ENCODE data around the gene ADCY7. TPM values are rescaled to one million over a fixed set of nuclear protein-coding genes. Genes with fewer than 3 reads are reported as not detected.

The ADCY7 gene
- total and polyA plus RNA-seq, 2 donors (not counting 1 experiment from before 2014, with no cell fraction given): 9.9 to 34.0 TPM

DNA sequence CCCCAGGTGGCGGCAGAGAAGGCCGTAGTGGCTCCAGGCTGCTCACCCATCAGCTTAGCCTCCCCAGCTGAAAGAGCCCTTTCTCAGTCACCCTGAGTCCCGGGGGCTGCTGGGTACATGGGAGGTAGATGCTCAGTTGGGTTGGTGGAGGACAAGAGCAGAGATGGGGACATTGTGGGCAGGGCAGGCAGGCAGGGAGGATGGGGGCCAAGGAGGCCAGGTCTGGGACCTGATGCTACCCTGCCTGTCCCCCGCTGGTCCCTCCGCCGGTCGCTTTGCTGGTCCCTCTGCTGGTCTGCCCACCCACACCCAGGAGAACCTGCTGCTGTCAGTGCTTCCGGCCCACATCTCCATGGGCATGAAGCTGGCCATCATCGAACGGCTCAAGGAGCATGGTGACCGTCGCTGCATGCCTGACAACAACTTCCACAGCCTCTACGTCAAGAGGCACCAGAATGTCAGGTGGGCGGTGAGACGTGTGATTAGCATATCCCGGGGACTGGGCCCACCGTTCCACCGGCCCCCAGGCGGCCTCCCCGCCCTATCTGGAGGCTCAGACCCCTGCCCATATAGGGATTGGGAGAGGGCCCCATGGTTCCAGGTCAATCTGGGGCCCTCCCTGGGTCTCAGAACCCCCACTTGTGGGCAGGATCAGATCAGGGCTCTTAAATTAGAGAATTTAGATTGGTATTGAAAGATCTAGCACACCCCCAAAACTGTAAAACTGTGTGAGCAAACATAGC, 26.9 kb downstream of the ADCY7 start:
- Histone ChIP-seq H3K79me2 (ENCODE audit: control insufficient read depth, insufficient read depth, low read length) (no peaks in the 10 kb centered on the region), H3K36me3 (ENCODE audit: control insufficient read depth, insufficient read depth, low read length) (peaks cover 2% of the 10 kb centered on the region), H3K4me3 (replicated peaks in 1 of 4; ENCODE audit: control extremely low read depth in 1 of 4, insufficient read depth in 1 of 4, low read depth in 3 of 4, low read length in 4 of 4) (no peak overlapping the region), H3K4me1 (ENCODE audit: control insufficient read depth, extremely low read depth, insufficient read depth, low read length) (no peaks in the 10 kb centered on the region), H3K9me3 (ENCODE audit: control insufficient read depth, insufficient read depth, low read depth, low read length) (no peaks in the 10 kb centered on the region), H3K27ac (ENCODE audit: insufficient read depth, low read length) (no peak overlapping the region), H3K9ac (ENCODE audit: insufficient read depth, low read length) (no peak overlapping the region), H3K27me3 (ENCODE audit: control insufficient read depth, insufficient read depth, low read length) (no peaks in the 10 kb centered on the region), H2AFZ (ENCODE audit: low read length) (no peak overlapping the region), H4K20me1 (ENCODE audit: control insufficient read depth, extremely low read depth, insufficient read depth, low read length) (no peaks in the 10 kb centered on the region), H3K4me2 (ENCODE audit: extremely low read depth, insufficient read depth, low read length) (no peak overlapping the region)
- TF ChIP-seq, protein P1, sequence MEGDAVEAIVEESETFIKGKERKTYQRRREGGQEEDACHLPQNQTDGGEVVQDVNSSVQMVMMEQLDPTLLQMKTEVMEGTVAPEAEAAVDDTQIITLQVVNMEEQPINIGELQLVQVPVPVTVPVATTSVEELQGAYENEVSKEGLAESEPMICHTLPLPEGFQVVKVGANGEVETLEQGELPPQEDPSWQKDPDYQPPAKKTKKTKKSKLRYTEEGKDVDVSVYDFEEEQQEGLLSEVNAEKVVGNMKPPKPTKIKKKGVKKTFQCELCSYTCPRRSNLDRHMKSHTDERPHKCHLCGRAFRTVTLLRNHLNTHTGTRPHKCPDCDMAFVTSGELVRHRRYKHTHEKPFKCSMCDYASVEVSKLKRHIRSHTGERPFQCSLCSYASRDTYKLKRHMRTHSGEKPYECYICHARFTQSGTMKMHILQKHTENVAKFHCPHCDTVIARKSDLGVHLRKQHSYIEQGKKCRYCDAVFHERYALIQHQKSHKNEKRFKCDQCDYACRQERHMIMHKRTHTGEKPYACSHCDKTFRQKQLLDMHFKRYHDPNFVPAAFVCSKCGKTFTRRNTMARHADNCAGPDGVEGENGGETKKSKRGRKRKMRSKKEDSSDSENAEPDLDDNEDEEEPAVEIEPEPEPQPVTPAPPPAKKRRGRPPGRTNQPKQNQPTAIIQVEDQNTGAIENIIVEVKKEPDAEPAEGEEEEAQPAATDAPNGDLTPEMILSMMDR (conservative IDR thresholded peaks at IDR 0.05 in 1 of 2, IDR thresholded peaks at IDR 0.05 in 1 of 2; ENCODE audit: low read depth in 1 of 2, low read length in 2 of 2): no peak
- TF ChIP-seq EZH2 (IDR thresholded peaks at IDR 0.05; ENCODE audit: low read length, missing control alignments): no peak
- DNase-seq (ENCODE audit: low read depth in 2 of 2): no peak

DNA sequence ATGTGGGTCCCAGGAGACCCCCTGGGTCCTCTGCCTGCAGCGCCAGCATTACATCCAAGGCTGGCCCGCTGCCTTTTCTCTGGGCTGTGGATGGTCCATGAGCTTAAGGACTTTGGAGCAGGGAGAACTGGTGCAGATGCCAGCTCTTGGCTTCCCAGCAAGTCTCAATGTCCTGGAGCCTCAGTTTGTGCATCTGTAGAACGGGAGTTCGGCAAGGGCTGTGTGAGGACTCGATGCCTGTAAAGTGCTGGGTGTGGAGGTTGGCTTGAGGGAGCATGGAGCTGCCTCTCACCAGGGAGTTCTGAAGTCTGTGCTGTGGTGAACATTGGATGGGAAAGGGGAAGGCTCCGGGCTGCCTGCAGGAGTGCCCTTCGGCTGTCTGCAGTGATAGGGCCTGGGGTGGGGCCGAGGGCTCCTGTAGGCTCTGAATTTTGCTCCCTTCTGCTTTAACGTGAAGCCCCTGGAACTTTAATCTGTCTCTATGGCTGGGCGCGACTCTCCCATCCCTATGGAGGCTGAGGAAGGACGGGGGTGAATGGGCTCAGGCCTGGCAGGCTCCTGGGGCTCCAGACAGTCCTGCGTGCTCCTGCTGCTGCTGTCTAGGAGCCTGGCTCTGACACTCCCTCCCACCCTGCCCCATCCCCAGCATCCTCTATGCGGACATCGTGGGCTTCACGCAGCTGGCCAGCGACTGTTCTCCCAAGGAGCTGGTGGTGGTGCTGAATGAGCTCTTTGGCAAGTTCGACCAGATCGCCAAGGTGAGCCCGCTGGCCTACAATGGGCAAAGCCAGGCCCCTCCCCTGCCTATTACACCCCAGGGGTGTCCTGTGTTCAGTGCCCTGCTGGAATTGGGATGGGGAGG, 27.9 kb downstream of the ADCY7 start:
- H3K9me3 ChIP-seq (ENCODE audit: control insufficient read depth, insufficient read depth, low read depth, low read length): no peaks in the 10 kb centered on the region
- H3K27me3 ChIP-seq (ENCODE audit: control insufficient read depth, insufficient read depth, low read length): no peaks in the 10 kb centered on the region
- no peak overlapping the region for H3K4me2 ChIP-seq (ENCODE audit: extremely low read depth, insufficient read depth, low read length)
- TF ChIP-seq EZH2 (IDR thresholded peaks at IDR 0.05; ENCODE audit: low read length, missing control alignments): no peak
- TF ChIP-seq, protein P1 (conservative IDR thresholded peaks at IDR 0.05 in 1 of 2, IDR thresholded peaks at IDR 0.05 in 1 of 2; ENCODE audit: low read depth in 1 of 2, low read length in 2 of 2): no peak
- no peak overlapping the region for H2AFZ ChIP-seq (ENCODE audit: low read length)
- no peak overlapping the region for H3K27ac ChIP-seq (ENCODE audit: insufficient read depth, low read length)
- H3K4me1 ChIP-seq (ENCODE audit: control insufficient read depth, extremely low read depth, insufficient read depth, low read length): no peaks in the 10 kb centered on the region
- no peak overlapping the region for H3K4me3 ChIP-seq (replicated peaks in 1 of 4; ENCODE audit: control extremely low read depth in 1 of 4, insufficient read depth in 1 of 4, low read depth in 3 of 4, low read length in 4 of 4)
- DNase-seq (ENCODE audit: low read depth in 2 of 2): no peak
- no peaks in the 10 kb centered on the region for H4K20me1 ChIP-seq (ENCODE audit: control insufficient read depth, extremely low read depth, insufficient read depth, low read length)
- H3K79me2 ChIP-seq (ENCODE audit: control insufficient read depth, insufficient read depth, low read length): no peaks in the 10 kb centered on the region
- no peak overlapping the region for H3K9ac ChIP-seq (ENCODE audit: insufficient read depth, low read length)
- peaks cover 2% of the 10 kb centered on the region for H3K36me3 ChIP-seq (ENCODE audit: control insufficient read depth, insufficient read depth, low read length)

DNA sequence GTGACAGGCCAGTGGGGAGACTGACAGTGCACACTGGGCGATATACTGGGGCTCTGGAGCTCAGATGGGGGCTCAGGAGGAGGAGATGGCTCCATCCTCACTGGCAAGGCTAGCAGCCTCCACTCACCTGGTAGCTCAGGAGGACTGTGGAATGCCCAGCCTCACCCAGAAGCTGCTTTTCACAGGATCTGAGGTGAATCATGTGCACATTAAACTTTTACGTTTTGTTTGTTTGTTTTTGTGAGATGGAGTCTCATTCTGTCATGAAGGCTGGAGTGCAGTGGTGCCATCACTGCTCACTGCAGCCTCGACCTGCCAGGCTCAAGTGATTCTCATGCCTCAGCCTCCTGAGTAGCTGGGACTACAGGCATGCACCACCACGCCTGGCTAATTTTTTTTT, 28.6 kb downstream of the ADCY7 start:
- Histone ChIP-seq H4K20me1 (ENCODE audit: control insufficient read depth, extremely low read depth, insufficient read depth, low read length) (no peaks in the 10 kb centered on the region), H3K4me2 (ENCODE audit: extremely low read depth, insufficient read depth, low read length) (no peak overlapping the region), H3K9ac (ENCODE audit: insufficient read depth, low read length) (no peak overlapping the region), H3K27me3 (ENCODE audit: control insufficient read depth, insufficient read depth, low read length) (no peaks in the 10 kb centered on the region), H3K4me1 (ENCODE audit: control insufficient read depth, extremely low read depth, insufficient read depth, low read length) (no peaks in the 10 kb centered on the region), H3K27ac (ENCODE audit: insufficient read depth, low read length) (no peak overlapping the region), H3K79me2 (ENCODE audit: control insufficient read depth, insufficient read depth, low read length) (no peaks in the 10 kb centered on the region), H2AFZ (ENCODE audit: low read length) (no peak overlapping the region), H3K36me3 (ENCODE audit: control insufficient read depth, insufficient read depth, low read length) (peaks cover 2% of the 10 kb centered on the region), H3K4me3 (replicated peaks in 1 of 4; ENCODE audit: control extremely low read depth in 1 of 4, insufficient read depth in 1 of 4, low read depth in 3 of 4, low read length in 4 of 4) (no peak overlapping the region), H3K9me3 (ENCODE audit: control insufficient read depth, insufficient read depth, low read depth, low read length) (no peaks in the 10 kb centered on the region)
- DNase-seq (ENCODE audit: low read depth in 2 of 2): no peak
- no peak for TF ChIP-seq EZH2 (IDR thresholded peaks at IDR 0.05; ENCODE audit: low read length, missing control alignments)
- TF ChIP-seq, protein P1 (conservative IDR thresholded peaks at IDR 0.05 in 1 of 2, IDR thresholded peaks at IDR 0.05 in 1 of 2; ENCODE audit: low read depth in 1 of 2, low read length in 2 of 2): no peak
